HepG2 (cell line): ENCODE data around the gene INTS1. TPM values are rescaled to one million over a fixed set of nuclear protein-coding genes. Genes with fewer than 3 reads are reported as not detected.

Experiments
- CAMTA2 ChIP-seq: sonication (generic); formaldehyde crosslinking; IDR thresholded peaks from 2 replicates; pipeline ENCODE4 v1.4.0; 2020; ENCODE audit warnings: mild to moderate bottlenecking, missing genetic modification reagents, borderline replicate concordance
- CCAR2 ChIP-seq: fragments of 200-400 bp; formaldehyde crosslinking; optimal IDR thresholded peaks from 2 replicates; pipeline ENCODE3; 2018; ENCODE audit warnings: low read depth, mild to moderate bottlenecking, low read length, moderate library complexity
- HCFC1 ChIP-seq: fragments of 150-350 bp; IDR thresholded peaks from 2 replicates; pipeline ENCODE4 v1.6.1; 2014; ENCODE audit warnings: low read depth, low read length
- HMG20B ChIP-seq: conservative IDR thresholded peaks from 2 replicates; pipeline ENCODE4 v1.6.1; 2016; ENCODE audit warnings: missing genetic modification reagents, missing compliant biosample characterization
- MIXL1 ChIP-seq: IDR thresholded peaks from 2 replicates; pipeline ENCODE4 v1.6.1; 2016
- PHF5A ChIP-seq: IDR thresholded peaks from one replicate; pipeline ENCODE4 v1.6.1; 2018; ENCODE audit warnings: low read depth, missing genetic modification reagents; ENCODE audit not compliant: unreplicated experiment
- PITX1 ChIP-seq: sonication (generic); formaldehyde crosslinking; IDR thresholded peaks from 2 replicates; pipeline ENCODE4 v1.5.1; 2020; ENCODE audit warnings: mild to moderate bottlenecking, missing genetic modification reagents
- RARA ChIP-seq: IDR thresholded peaks from 2 replicates; pipeline ENCODE4 v1.6.1; 2016; ENCODE audit warnings: missing genetic modification reagents, missing compliant biosample characterization
- RELA ChIP-seq: sonication (generic); formaldehyde crosslinking; IDR thresholded peaks from 2 replicates; pipeline ENCODE4 v1.4.0; 2020; ENCODE audit warnings: missing genetic modification reagents
- RFXANK ChIP-seq: IDR thresholded peaks from 2 replicates; pipeline ENCODE4 v1.6.1; 2016
- SAP130 ChIP-seq: IDR thresholded peaks from 2 replicates; pipeline ENCODE4 v1.6.1; 2016; ENCODE audit warnings: low read depth
- SMAD1 ChIP-seq: sonication (generic); formaldehyde crosslinking; IDR thresholded peaks from 2 replicates; pipeline ENCODE4 v1.4.0; 2020; ENCODE audit warnings: missing genetic modification reagents, low read depth, mild to moderate bottlenecking, borderline replicate concordance
- SPEN ChIP-seq: sonication (generic); formaldehyde crosslinking; IDR thresholded peaks from 2 replicates; pipeline ENCODE4 v1.5.1; 2020; ENCODE audit warnings: low read depth, mild to moderate bottlenecking, missing genetic modification reagents
- SRF ChIP-seq: IDR thresholded peaks from 2 replicates; pipeline ENCODE4 v1.6.1; 2011; ENCODE audit warnings: mild to moderate bottlenecking, low read depth, low read length, moderate library complexity
- ZHX2 ChIP-seq, 2 experiments: sonication (generic) in 1 of 2; formaldehyde crosslinking in 1 of 2; IDR thresholded peaks; 2 replicates each; pipeline versions ENCODE4 v1.6.1 to v1.9.0; 2014 to 2022; ENCODE audit warnings: antibody characterized with exemption in 1 of 2, borderline replicate concordance in 1 of 2, inconsistent platforms in 1 of 2, low read depth in 1 of 2, missing genetic modification reagents in 1 of 2
- ZMAT5 ChIP-seq: sonication (generic); formaldehyde crosslinking; IDR thresholded peaks from 2 replicates; pipeline ENCODE4 v1.5.0; 2020; ENCODE audit warnings: mild to moderate bottlenecking, low read depth, missing genetic modification reagents, borderline replicate concordance
- ZNF343 ChIP-seq: sonication (generic); formaldehyde crosslinking; IDR thresholded peaks from 2 replicates; pipeline ENCODE4 v1.4.0; 2020; ENCODE audit warnings: mild to moderate bottlenecking, missing genetic modification reagents
- ZNF629 ChIP-seq: sonication (generic); formaldehyde crosslinking; conservative IDR thresholded peaks from 2 replicates; pipeline ENCODE4 v1.5.0; 2020; ENCODE audit warnings: missing genetic modification reagents
- ZNF768 ChIP-seq: sonication (generic); formaldehyde crosslinking; IDR thresholded peaks from 2 replicates; pipeline ENCODE4 v1.4.0; 2020; ENCODE audit warnings: missing genetic modification reagents
- ZNF790 ChIP-seq: sonication (generic); formaldehyde crosslinking; IDR thresholded peaks from 2 replicates; pipeline ENCODE4 v1.8.0; 2022; ENCODE audit warnings: missing genetic modification reagents, mild to moderate bottlenecking, borderline replicate concordance
- polyA plus RNA-seq, 8 experiments: library from polyadenylated mRNA; depleted of rRNA in 3 of 8; stranded (reverse) in 7 of 8; unstranded in 1 of 8; fragments of >200 nt; fragmentation: Illumina TruSeq in 4 of 8; extraction: Trizol in 4 of 8; gene quantifications; 2 replicates each; pipeline versions ENCODE4 v1.2.1 to v1.2.3, GENCODE V29; 2011 to 2016; ENCODE audit warnings: low read depth in 4 of 8, missing spikeins in 1 of 8, mixed read lengths in 1 of 8; ENCODE audit not compliant: insufficient read depth in 1 of 8
- total RNA-seq, 5 experiments: library from RNA; depleted of rRNA; stranded (reverse); fragments of >200 nt; fragmentation: Illumina TruSeq; extraction: Trizol; gene quantifications; 2 replicates each; pipeline ENCODE4 v1.2.3, GENCODE V29; 2016; ENCODE audit warnings: low read depth in 1 of 5
- TF ChIP-seq, protein P1 (sequence below): sonication (generic); IDR thresholded peaks from 2 replicates; pipeline ENCODE4 v1.6.1; 2016; ENCODE audit warnings: low read depth, borderline replicate concordance

INTS1 gene
- total and polyA plus RNA-seq, 2 of the 13 experiments (the other 11 are each of a cell fraction or from before 2014, with no cell fraction given) = 13.7 to 29.0 TPM

DNA sequence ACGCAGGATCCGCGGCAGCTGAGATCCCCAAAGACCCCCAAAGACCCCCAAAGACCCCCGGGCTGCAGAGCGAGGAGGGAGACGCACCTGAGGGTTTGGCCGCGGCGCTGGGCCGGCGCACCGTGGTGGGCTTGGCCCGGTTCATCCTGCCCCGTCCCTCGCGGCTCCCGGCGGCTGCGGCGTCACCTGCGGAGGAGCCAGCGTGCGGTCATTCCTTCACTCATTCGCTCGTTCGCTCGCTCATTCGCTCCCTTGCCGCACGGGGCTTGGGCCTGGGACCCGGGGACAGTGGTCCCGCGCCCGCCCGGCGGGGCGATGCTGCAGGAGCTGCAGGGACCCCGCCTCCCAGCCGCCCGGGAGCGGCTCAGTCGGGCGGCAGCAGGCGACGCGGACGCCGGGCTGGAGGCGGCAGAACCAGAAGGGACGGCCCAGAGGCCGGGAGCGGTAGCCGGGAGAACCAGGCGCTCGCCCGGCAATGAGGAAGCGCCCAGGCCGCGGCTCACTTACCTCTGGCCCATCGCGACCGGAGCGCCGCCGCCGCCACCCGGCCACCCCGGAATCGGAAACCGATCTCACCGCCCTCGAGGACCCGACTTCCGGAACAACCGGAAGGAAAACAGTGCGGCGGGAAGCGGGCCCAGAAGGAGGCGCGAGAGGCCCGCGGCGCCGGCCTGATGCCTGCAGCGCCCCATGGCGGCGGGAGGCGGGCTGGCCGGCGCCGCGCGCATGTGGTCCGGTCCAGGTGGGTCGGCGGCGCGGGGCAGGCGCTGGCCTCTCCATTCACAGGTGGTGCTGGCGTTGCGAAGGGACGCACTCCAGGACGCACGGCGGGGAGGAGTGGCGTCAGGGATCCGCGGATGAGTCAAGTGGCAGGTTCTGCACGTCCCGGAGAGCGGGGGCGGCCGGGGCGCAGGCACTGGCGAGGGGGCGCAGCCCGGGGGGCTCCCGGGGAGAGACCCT lies at the start of gene INTS1 (continued):
- TF ChIP-seq HCFC1 = peak; percentile 81
- TF ChIP-seq ZMAT5 (CRISPR knock-in tag) = no peak
- TF ChIP-seq SRF = peak; percentile 48; the same call in 1 of the 2 replicates
- peak; percentile 90 for TF ChIP-seq SPEN (CRISPR knock-in tag)
- TF ChIP-seq ZNF768 (CRISPR knock-in tag) = peak; percentile 68
- no peak for TF ChIP-seq ZNF629
- TF ChIP-seq PHF5A = peak; percentile 37
- 0 out of 2 replicates have a peak, but pooled peaks have one; percentile 5 for TF ChIP-seq CAMTA2 (CRISPR knock-in tag)
- no peak for TF ChIP-seq RARA
- peak; percentile 61; the same call in 1 of the 2 replicates for TF ChIP-seq ZHX2 (IDR thresholded peaks at IDR 0.05; ENCODE audit: low read depth)
- TF ChIP-seq ZHX2 (CRISPR knock-in tag; IDR thresholded peaks at IDR 0.05; ENCODE audit: borderline replicate concordance) = no peak
- TF ChIP-seq MIXL1 (CRISPR knock-in tag) = peak; percentile 56
- TF ChIP-seq PITX1 (CRISPR knock-in tag) = peak; percentile 19; the same call in 1 of the 2 replicates
- TF ChIP-seq HMG20B (CRISPR knock-in tag) = no peak
- TF ChIP-seq RFXANK (CRISPR knock-in tag) = no peak
- peak; percentile 88; the same call in 1 of the 2 replicates for TF ChIP-seq RELA (CRISPR knock-in tag)
- TF ChIP-seq ZNF790 (CRISPR knock-in tag) = no peak
- TF ChIP-seq CCAR2 = peak; percentile 39
- peak; percentile 75 for TF ChIP-seq ZNF343 (CRISPR knock-in tag)
- TF ChIP-seq SAP130 (CRISPR knock-in tag) = peak; percentile 95
- TF ChIP-seq, protein P1, sequence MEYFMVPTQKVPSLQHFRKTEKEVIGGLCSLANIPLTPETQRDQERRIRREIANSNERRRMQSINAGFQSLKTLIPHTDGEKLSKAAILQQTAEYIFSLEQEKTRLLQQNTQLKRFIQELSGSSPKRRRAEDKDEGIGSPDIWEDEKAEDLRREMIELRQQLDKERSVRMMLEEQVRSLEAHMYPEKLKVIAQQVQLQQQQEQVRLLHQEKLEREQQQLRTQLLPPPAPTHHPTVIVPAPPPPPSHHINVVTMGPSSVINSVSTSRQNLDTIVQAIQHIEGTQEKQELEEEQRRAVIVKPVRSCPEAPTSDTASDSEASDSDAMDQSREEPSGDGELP = peak; percentile 70; the same call in 1 of the 2 replicates
- peak; percentile 80; the same call in 1 of the 2 replicates for TF ChIP-seq SMAD1 (CRISPR knock-in tag)
